ENCODE data around the gene CEACAM8.

Gene CEACAM8

DNA sequence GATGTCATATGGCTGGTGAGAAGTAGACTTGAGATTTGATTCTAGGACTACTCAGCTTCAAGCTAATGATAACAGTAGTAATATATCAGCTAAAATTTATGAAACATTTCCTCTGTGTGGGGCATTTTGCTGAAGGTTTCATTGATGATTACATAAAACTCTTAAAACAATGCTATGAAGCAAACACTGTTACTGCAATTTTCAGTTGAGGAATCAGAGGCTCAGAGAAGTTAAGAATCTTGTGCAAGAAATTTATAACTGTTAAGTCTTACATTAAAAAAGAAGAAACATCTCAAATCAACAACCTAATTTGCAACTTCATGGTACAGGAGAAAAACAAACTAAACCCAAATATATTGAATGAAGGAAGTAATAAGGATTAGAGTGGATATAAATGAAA, 10.3 kb downstream of the CEACAM8 start:
- Histone ChIP-seq H3K4me3 (ENCODE audit: low read length) (no peak overlapping the region), H3K79me2 (ENCODE audit: low read length) (no peaks in the 10 kb centered on the region), H4K20me1 (ENCODE audit: insufficient read depth, low read length) (no peaks in the 10 kb centered on the region), H3K9ac (ENCODE audit: low read length) (no peak overlapping the region), H3K4me2 (ENCODE audit: low read depth, low read length) (no peak overlapping the region), H3K36me3 (replicated peaks; ENCODE audit: insufficient read depth, low read length) (no peaks in the 10 kb centered on the region), H3K27ac (ENCODE audit: low read length) (no peak overlapping the region), H2AFZ (ENCODE audit: low read length) (no peak overlapping the region), H3K27me3 (replicated peaks; ENCODE audit: insufficient read depth, low read length) (peaks cover 51% of the 10 kb centered on the region), H3K9me2 (replicated peaks; ENCODE audit: insufficient read depth, low read length) (no peaks in the 10 kb centered on the region), H3F3A (ENCODE audit: insufficient read depth, low read length) (no peaks in the 10 kb centered on the region), H3K4me1 (ENCODE audit: low read length) (no peaks in the 10 kb centered on the region), H3K9me3 (replicated peaks; ENCODE audit: insufficient read depth, low read length) (no peaks in the 10 kb centered on the region)
- no peak for DNase-seq
- no peak for TF ChIP-seq EZH2phosphoT487 (IDR thresholded peaks at IDR 0.05; ENCODE audit: low read length)
- TF ChIP-seq EZH2 (optimal IDR thresholded peaks at IDR 0.05; ENCODE audit: low read depth, low read length), result no peak
- TF ChIP-seq CTCF (IDR thresholded peaks at IDR 0.05; ENCODE audit: low read length), result no peak

DNA sequence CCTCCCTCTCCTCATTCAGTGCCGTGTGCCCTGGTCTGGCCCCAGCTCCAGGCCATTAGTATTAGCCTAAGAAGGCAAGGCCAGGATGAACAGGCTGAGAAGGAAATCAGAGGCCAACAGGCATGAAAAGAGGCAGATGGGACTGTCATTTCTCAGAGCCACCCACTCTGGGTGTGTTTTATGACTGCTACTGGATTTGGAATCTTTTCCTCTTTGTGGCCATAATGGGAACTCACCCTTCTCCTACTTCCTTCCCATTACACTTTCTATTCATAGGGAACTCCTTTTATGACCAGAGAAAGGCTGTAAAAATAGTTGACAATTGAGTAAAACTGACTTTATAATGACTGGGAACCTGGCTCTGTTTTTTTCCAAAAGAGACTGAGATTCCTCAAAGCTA, 17.7 kb downstream of the CEACAM8 start:
- Histone ChIP-seq H3K27me3 (replicated peaks; ENCODE audit: insufficient read depth, low read length) (peaks cover 17% of the 10 kb centered on the region), H3K9ac (ENCODE audit: low read length) (no peak overlapping the region), H3F3A (ENCODE audit: insufficient read depth, low read length) (no peaks in the 10 kb centered on the region), H2AFZ (ENCODE audit: low read length) (no peak overlapping the region), H3K9me2 (replicated peaks; ENCODE audit: insufficient read depth, low read length) (no peaks in the 10 kb centered on the region), H4K20me1 (ENCODE audit: insufficient read depth, low read length) (no peaks in the 10 kb centered on the region), H3K36me3 (replicated peaks; ENCODE audit: insufficient read depth, low read length) (no peaks in the 10 kb centered on the region), H3K4me3 (ENCODE audit: low read length) (no peak overlapping the region), H3K9me3 (replicated peaks; ENCODE audit: insufficient read depth, low read length) (no peaks in the 10 kb centered on the region), H3K4me2 (ENCODE audit: low read depth, low read length) (no peak overlapping the region), H3K4me1 (ENCODE audit: low read length) (no peaks in the 10 kb centered on the region), H3K27ac (ENCODE audit: low read length) (no peak overlapping the region), H3K79me2 (ENCODE audit: low read length) (no peaks in the 10 kb centered on the region)
- TF ChIP-seq CTCF (IDR thresholded peaks at IDR 0.05; ENCODE audit: low read length), result no peak
- no peak for DNase-seq

DNA sequence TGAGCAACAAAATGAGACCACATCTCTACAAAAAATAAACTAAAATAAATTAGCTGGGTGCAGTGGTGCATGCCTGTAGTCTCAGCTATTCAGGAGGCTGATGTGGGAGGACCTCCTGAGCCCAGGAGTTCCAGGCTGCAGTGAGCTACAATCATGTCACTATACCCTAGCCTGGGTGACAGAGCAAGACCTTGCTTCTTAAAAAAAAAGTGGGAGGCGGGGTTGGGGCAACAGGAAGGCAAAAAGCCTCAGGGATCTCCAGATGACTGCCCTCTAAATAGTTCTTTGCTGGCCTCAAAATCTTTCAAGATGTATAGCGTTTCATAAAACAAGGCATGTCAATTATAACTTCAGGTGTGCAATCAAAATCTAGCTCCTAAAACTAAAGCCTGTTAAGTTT, 18.5 kb downstream of the CEACAM8 start:
- Histone ChIP-seq H3K36me3 (replicated peaks; ENCODE audit: insufficient read depth, low read length) (no peaks in the 10 kb centered on the region), H3K4me3 (ENCODE audit: low read length) (no peak overlapping the region), H3K79me2 (ENCODE audit: low read length) (no peaks in the 10 kb centered on the region), H3K9me3 (replicated peaks; ENCODE audit: insufficient read depth, low read length) (no peaks in the 10 kb centered on the region), H3F3A (ENCODE audit: insufficient read depth, low read length) (no peaks in the 10 kb centered on the region), H3K4me2 (ENCODE audit: low read depth, low read length) (no peak overlapping the region), H4K20me1 (ENCODE audit: insufficient read depth, low read length) (no peaks in the 10 kb centered on the region), H3K9me2 (replicated peaks; ENCODE audit: insufficient read depth, low read length) (no peaks in the 10 kb centered on the region), H2AFZ (ENCODE audit: low read length) (no peak overlapping the region), H3K27ac (ENCODE audit: low read length) (no peak overlapping the region), H3K9ac (ENCODE audit: low read length) (no peak overlapping the region), H3K4me1 (ENCODE audit: low read length) (no peaks in the 10 kb centered on the region), H3K27me3 (replicated peaks; ENCODE audit: insufficient read depth, low read length) (peaks cover 17% of the 10 kb centered on the region)
- TF ChIP-seq CTCF (IDR thresholded peaks at IDR 0.05; ENCODE audit: low read length), result no peak
- no peak for TF ChIP-seq EZH2phosphoT487 (IDR thresholded peaks at IDR 0.05; ENCODE audit: low read length)
- TF ChIP-seq EZH2 (optimal IDR thresholded peaks at IDR 0.05; ENCODE audit: low read depth, low read length), result no peak
- DNase-seq, result no peak
